K562 (cell line): Measurements from ENCODE around the gene G6PD. TPM values are rescaled to one million over a fixed set of nuclear protein-coding genes. Genes with fewer than 3 reads are reported as not detected.

ENCODE experiments used
- BCOR ChIP-seq: fragments of 450-650 bp; IDR thresholded peaks from 2 replicates; pipeline ENCODE4 v1.6.1; 2016
- E2F8 ChIP-seq: fragments of 450-650 bp; IDR thresholded peaks from 2 replicates; pipeline ENCODE4 v1.7.1; 2018; ENCODE audit warnings: mild to moderate bottlenecking, low read depth; ENCODE audit not compliant: partially characterized antibody
- ELK3 ChIP-seq: fragments of 450-650 bp; formaldehyde crosslinking; IDR thresholded peaks from 2 replicates; pipeline ENCODE4 v1.4.0; 2020; ENCODE audit warnings: mild to moderate bottlenecking
- ESRRB ChIP-seq: fragments of 250-450 bp; sonication (Bioruptor Pico); IDR thresholded peaks from 2 replicates; pipeline ENCODE4 v1.5.0; 2020; ENCODE audit warnings: mild to moderate bottlenecking, moderate library complexity, borderline replicate concordance
- ID3 ChIP-seq, 2 experiments: fragments of 250-450 bp in 1 of 2; fragments of 450-650 bp in 1 of 2; sonication (Bioruptor Pico) in 1 of 2; IDR thresholded peaks; 2 replicates each; pipeline versions ENCODE4 v1.6.1 to v1.8.0; 2016 to 2021; ENCODE audit warnings: mild to moderate bottlenecking in 2 of 2, moderate library complexity in 2 of 2, missing compliant biosample characterization in 1 of 2, missing genetic modification characterization in 1 of 2
- SFPQ ChIP-seq: fragments of 200-400 bp; formaldehyde crosslinking; IDR thresholded peaks from 2 replicates; pipeline ENCODE4 v1.6.1; 2017; ENCODE audit warnings: mild to moderate bottlenecking, low read depth, low read length, moderate library complexity
- ZBTB33 ChIP-seq: sonication (generic); formaldehyde crosslinking; IDR thresholded peaks from 2 replicates; pipeline ENCODE4 v1.8.1; 2023; ENCODE audit warnings: mild to moderate bottlenecking, missing genetic modification reagents
- ZNF347 ChIP-seq: fragments of 450-650 bp; formaldehyde crosslinking; IDR thresholded peaks from 2 replicates; pipeline ENCODE4 v1.4.0; 2020; ENCODE audit warnings: low read depth, mild to moderate bottlenecking, moderate library complexity
- polyA plus RNA-seq, 8 experiments: library from polyadenylated mRNA; depleted of rRNA in 4 of 8; stranded (reverse) in 5 of 8; unstranded in 3 of 8; fragments of >200 nt; fragmentation: Nextera tagmentation in 2 of 8; fragmentation: Illumina TruSeq in 1 of 8; extraction: Ambion mirVana in 2 of 8; extraction: Trizol in 1 of 8; gene quantifications; 2 replicates each; pipeline versions ENCODE4 v1.2.1 to v1.2.3, GENCODE V29; 2011 to 2014; ENCODE audit warnings: inconsistent platforms in 1 of 8, missing spikeins in 1 of 8
- total RNA-seq, 7 experiments: library from RNA; depleted of rRNA in 6 of 7; stranded (reverse); fragments of >200 nt in 6 of 7; fragmentation: Illumina TruSeq in 2 of 7; extraction: Trizol in 2 of 7; gene quantifications; 2 replicates each; pipeline versions ENCODE4 v1.2.1 to v1.2.3, GENCODE V29; 2011 to 2021; ENCODE audit warnings: low replicate concordance in 1 of 7

The G6PD gene
- total and polyA plus RNA-seq, 9 of the 15 experiments (the other 6 are each of a cell fraction or from before 2014, with no cell fraction given): 2.9 to 222 (median 66.4) TPM

- TF ChIP-seq ELK3 (no peak), BCOR (0 out of 2 replicates have a peak, but pooled peaks have one; percentile 17), E2F8 (peak; percentile 26), ZBTB33 (CRISPR knock-in tag) (0 out of 2 replicates have a peak, but pooled peaks have one; percentile 66), SFPQ (no peak), ID3 (CRISPR knock-in tag; IDR thresholded peaks at IDR 0.05) (no peak), ID3 (tag; IDR thresholded peaks at IDR 0.05) (no peak), ESRRB (CRISPR knock-in tag) (no peak), ZNF347 (no peak)
- TF ChIP-seq, all 486 proteins: peak for 72
Measured at GRCh38 chrX:154534526-154535322, 11.9 kb downstream of the G6PD start (continued).
